Spleen (tissue), 7 donors: ENCODE measurements around the gene GBX2.

Experiments
- CTCF ChIP-seq, 11 experiments: fragments of 200-600 bp in 7 of 11; fragments of 450-650 bp in 4 of 11; sonication (generic) in 4 of 11; IDR thresholded peaks in 8 of 11; conservative IDR thresholded peaks in 3 of 11; 1 replicate in 7 of 11; 2 replicates in 4 of 11; pipeline versions ENCODE4 v1.4.0 to v1.8.0; 2016 to 2021; ENCODE audit warnings: antibody characterized with exemption in 11 of 11, inconsistent platforms in 4 of 11, mild to moderate bottlenecking in 1 of 11
- POLR2A ChIP-seq, 3 donors: fragments of 450-650 bp; IDR thresholded peaks; one replicate each; pipeline ENCODE4 v1.5.1; 2017; ENCODE audit warnings: antibody characterized with exemption in 3 of 3, mild to moderate bottlenecking in 1 of 3
- donor health status: DM: no; HTN: no; CAD: no; lungs with moderate emphysema.
- donor health status: DM: no; HTN: no; CAD: no.
- donor health status: DM: no; HTN: no; CAD: no.

GRCh38 chr2:236156095-236156859 lies 11.9 kb downstream of the GBX2 start:
- TF ChIP-seq POLR2A (IDR thresholded peaks at IDR 0.05) (no peak), CTCF (IDR thresholded peaks at IDR 0.05 in 8 of 11, conservative IDR thresholded peaks at IDR 0.05 in 3 of 11) (no peak)
